ENCODE measurements around the gene NID1.

DNA sequence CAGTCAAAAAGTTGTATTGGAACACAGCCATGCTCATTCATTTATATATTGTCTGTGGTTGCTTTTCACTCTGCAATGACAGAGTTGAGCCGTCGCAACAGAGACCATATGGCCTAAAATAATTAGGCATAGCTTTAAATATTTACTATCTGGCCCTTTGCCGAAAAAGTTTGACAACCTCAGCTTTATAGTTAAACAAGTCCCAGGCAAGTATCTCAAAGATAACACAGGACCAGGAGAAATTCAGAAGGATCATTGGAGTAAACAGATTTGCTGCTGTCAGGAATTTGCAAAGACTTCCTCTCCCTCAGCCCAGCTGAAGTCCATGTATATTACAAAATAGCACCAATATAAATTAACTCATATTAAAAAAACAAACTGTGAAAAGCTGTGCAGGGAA, 34.4 kb downstream of the NID1 start:
- TF ChIP-seq POLR2AphosphoS5 (IDR thresholded peaks at IDR 0.05): no peak
- TF ChIP-seq, protein P1, sequence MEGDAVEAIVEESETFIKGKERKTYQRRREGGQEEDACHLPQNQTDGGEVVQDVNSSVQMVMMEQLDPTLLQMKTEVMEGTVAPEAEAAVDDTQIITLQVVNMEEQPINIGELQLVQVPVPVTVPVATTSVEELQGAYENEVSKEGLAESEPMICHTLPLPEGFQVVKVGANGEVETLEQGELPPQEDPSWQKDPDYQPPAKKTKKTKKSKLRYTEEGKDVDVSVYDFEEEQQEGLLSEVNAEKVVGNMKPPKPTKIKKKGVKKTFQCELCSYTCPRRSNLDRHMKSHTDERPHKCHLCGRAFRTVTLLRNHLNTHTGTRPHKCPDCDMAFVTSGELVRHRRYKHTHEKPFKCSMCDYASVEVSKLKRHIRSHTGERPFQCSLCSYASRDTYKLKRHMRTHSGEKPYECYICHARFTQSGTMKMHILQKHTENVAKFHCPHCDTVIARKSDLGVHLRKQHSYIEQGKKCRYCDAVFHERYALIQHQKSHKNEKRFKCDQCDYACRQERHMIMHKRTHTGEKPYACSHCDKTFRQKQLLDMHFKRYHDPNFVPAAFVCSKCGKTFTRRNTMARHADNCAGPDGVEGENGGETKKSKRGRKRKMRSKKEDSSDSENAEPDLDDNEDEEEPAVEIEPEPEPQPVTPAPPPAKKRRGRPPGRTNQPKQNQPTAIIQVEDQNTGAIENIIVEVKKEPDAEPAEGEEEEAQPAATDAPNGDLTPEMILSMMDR (IDR thresholded peaks at IDR 0.05 in 8 of 11, conservative IDR thresholded peaks at IDR 0.05 in 3 of 11): no peak

Measured in spleen (tissue), 7 donors.